ENCODE results near the gene CD4.

DNA sequence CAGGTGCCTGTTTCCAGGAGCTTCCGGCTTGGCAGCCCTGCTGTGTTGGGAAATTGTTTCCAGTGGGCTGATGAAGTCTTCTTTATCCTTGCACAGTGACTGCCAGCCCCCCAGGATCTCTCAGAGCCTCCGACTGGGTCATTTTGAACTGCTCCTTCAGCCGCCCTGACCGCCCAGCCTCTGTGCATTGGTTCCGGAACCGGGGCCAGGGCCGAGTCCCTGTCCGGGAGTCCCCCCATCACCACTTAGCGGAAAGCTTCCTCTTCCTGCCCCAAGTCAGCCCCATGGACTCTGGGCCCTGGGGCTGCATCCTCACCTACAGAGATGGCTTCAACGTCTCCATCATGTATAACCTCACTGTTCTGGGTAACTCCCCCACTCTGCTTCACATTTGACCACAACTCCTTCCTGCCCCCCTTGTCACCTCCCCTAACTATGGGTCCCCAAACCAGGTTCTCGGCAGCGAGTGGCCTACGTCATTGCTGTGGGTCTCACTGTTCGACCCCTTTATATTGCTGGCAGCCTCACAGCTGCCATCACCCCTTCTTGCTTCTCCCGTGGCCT, 14.7 kb upstream of the CD4 start:
- TF ChIP-seq, protein P1, sequence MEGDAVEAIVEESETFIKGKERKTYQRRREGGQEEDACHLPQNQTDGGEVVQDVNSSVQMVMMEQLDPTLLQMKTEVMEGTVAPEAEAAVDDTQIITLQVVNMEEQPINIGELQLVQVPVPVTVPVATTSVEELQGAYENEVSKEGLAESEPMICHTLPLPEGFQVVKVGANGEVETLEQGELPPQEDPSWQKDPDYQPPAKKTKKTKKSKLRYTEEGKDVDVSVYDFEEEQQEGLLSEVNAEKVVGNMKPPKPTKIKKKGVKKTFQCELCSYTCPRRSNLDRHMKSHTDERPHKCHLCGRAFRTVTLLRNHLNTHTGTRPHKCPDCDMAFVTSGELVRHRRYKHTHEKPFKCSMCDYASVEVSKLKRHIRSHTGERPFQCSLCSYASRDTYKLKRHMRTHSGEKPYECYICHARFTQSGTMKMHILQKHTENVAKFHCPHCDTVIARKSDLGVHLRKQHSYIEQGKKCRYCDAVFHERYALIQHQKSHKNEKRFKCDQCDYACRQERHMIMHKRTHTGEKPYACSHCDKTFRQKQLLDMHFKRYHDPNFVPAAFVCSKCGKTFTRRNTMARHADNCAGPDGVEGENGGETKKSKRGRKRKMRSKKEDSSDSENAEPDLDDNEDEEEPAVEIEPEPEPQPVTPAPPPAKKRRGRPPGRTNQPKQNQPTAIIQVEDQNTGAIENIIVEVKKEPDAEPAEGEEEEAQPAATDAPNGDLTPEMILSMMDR (IDR thresholded peaks at IDR 0.05 in 4 of 5, conservative IDR thresholded peaks at IDR 0.05 in 1 of 5) = no peak
- TF ChIP-seq POLR2A (IDR thresholded peaks at IDR 0.05) = no peak
